HepG2 (cell line): ENCODE data around the gene MTHFD1L. TPM values are rescaled to one million over a fixed set of nuclear protein-coding genes. Genes with fewer than 3 reads are reported as not detected.
"Not testable (repeated sequence)": the region's sequence is repeated elsewhere in the genome, so short reads cannot be mapped to it uniquely, and the experiment has no call there.

ENCODE experiments used
- ARID5B ChIP-seq: IDR thresholded peaks from 2 replicates; pipeline ENCODE4 v1.4.0; 2020; ENCODE audit warnings: mild to moderate bottlenecking, missing genetic modification reagents
- CBX5 ChIP-seq: sonication (generic); formaldehyde crosslinking; IDR thresholded peaks from 2 replicates; pipeline ENCODE4 v1.4.0; 2020; ENCODE audit warnings: missing genetic modification reagents, borderline replicate concordance
- CEBPB ChIP-seq: IDR thresholded peaks from 2 replicates; pipeline ENCODE4 v1.6.1; 2011; ENCODE audit warnings: low read depth, low read length, improper control_type of control experiment, borderline replicate concordance
- ELF3 ChIP-seq: IDR thresholded peaks from 2 replicates; pipeline ENCODE4 v1.6.1; 2016; ENCODE audit warnings: missing genetic modification reagents, missing compliant biosample characterization
- EP300 ChIP-seq, 3 experiments: sonication (generic) in 1 of 3; formaldehyde crosslinking in 1 of 3; IDR thresholded peaks; 2 replicates each; pipeline versions ENCODE4 v1.5.1 to v1.6.1; 2011 to 2020; ENCODE audit warnings: low read depth in 2 of 3, low read length in 2 of 3, borderline replicate concordance in 1 of 3, improper control_type of control experiment in 1 of 3, mild to moderate bottlenecking in 1 of 3, missing genetic modification reagents in 1 of 3, moderate library complexity in 1 of 3
- ETV5 ChIP-seq: IDR thresholded peaks from 2 replicates; pipeline ENCODE4 v1.6.1; 2018; ENCODE audit warnings: missing biosample characterization, missing genetic modification reagents, inconsistent platforms, borderline replicate concordance
- HMG20A ChIP-seq: IDR thresholded peaks from 2 replicates; pipeline ENCODE4 v1.6.1; 2016; ENCODE audit warnings: borderline replicate concordance
- IRF2 ChIP-seq: IDR thresholded peaks from 2 replicates; pipeline ENCODE4 v1.6.1; 2018; ENCODE audit warnings: missing genetic modification reagents, missing compliant biosample characterization
- NR2F1 ChIP-seq, 2 experiments: fragments of 450-650 bp in 1 of 2; formaldehyde crosslinking in 1 of 2; IDR thresholded peaks; 2 replicates each; pipeline versions ENCODE4 v1.5.0 to v1.6.1; 2016 to 2020; ENCODE audit warnings: mild to moderate bottlenecking in 1 of 2, missing compliant biosample characterization in 1 of 2, missing genetic modification reagents in 1 of 2, moderate library complexity in 1 of 2
- POGZ ChIP-seq: sonication (generic); formaldehyde crosslinking; IDR thresholded peaks from 2 replicates; pipeline ENCODE4 v1.4.0; 2020; ENCODE audit warnings: mild to moderate bottlenecking, missing genetic modification reagents
- SAP130 ChIP-seq: IDR thresholded peaks from 2 replicates; pipeline ENCODE4 v1.6.1; 2016; ENCODE audit warnings: low read depth
- SKI ChIP-seq: fragments of 450-650 bp; IDR thresholded peaks from one replicate; pipeline ENCODE4 v1.6.1; 2018; ENCODE audit warnings: mild to moderate bottlenecking; ENCODE audit not compliant: partially characterized antibody
- TEAD3 ChIP-seq: optimal IDR thresholded peaks from 2 replicates; pipeline ENCODE3; 2016; ENCODE audit warnings: borderline replicate concordance
- YEATS2 ChIP-seq: sonication (generic); formaldehyde crosslinking; IDR thresholded peaks from 2 replicates; pipeline ENCODE4 v1.4.0; 2020; ENCODE audit warnings: missing genetic modification reagents, borderline replicate concordance
- ZBTB40 ChIP-seq, 2 experiments: fragments of 450-650 bp in 1 of 2; sonication (generic) in 1 of 2; formaldehyde crosslinking in 1 of 2; IDR thresholded peaks; 2 replicates each; pipeline versions ENCODE4 v1.6.1 to v1.8.0; 2016 to 2022; ENCODE audit warnings: antibody characterized with exemption in 1 of 2, mild to moderate bottlenecking in 1 of 2, missing genetic modification reagents in 1 of 2
- polyA plus RNA-seq, 8 experiments: library from polyadenylated mRNA; depleted of rRNA in 3 of 8; stranded (reverse) in 7 of 8; unstranded in 1 of 8; fragments of >200 nt; fragmentation: Illumina TruSeq in 4 of 8; extraction: Trizol in 4 of 8; gene quantifications; 2 replicates each; pipeline versions ENCODE4 v1.2.1 to v1.2.3, GENCODE V29; 2011 to 2016; ENCODE audit warnings: low read depth in 4 of 8, missing spikeins in 1 of 8, mixed read lengths in 1 of 8; ENCODE audit not compliant: insufficient read depth in 1 of 8
- total RNA-seq, 5 experiments: library from RNA; depleted of rRNA; stranded (reverse); fragments of >200 nt; fragmentation: Illumina TruSeq; extraction: Trizol; gene quantifications; 2 replicates each; pipeline ENCODE4 v1.2.3, GENCODE V29; 2016; ENCODE audit warnings: low read depth in 1 of 5

Gene MTHFD1L
- total and polyA plus RNA-seq, 2 of the 13 experiments (the other 11 are each of a cell fraction or from before 2014, with no cell fraction given) = 24.0 to 39.6 TPM

GRCh38 chr6:151040888-151041521, 175.5 kb downstream of the MTHFD1L start (continued):
- not testable (repeated sequence) for TF ChIP-seq ZBTB40 (IDR thresholded peaks at IDR 0.05)
- 0 out of 2 replicates have a peak, but pooled peaks have one; percentile 35 for TF ChIP-seq ZBTB40 (CRISPR knock-in tag; IDR thresholded peaks at IDR 0.05)
- TF ChIP-seq POGZ = peak; percentile 64
- TF ChIP-seq EP300 (IDR thresholded peaks at IDR 0.05; ENCODE audit: low read depth in 2 of 2, low read length in 2 of 2) = peak in 1 of 2 experiments; percentile 34; a peak in 1 of 4 replicates
- TF ChIP-seq EP300 (CRISPR knock-in tag; IDR thresholded peaks at IDR 0.05; ENCODE audit: borderline replicate concordance) = peak; percentile 47; the same call in 1 of the 2 replicates
- peak; percentile 78 for TF ChIP-seq SAP130
- peak; percentile 69; the same call in 1 of the 2 replicates for TF ChIP-seq ARID5B (CRISPR knock-in tag)
- TF ChIP-seq CBX5 (CRISPR knock-in tag) = 0 out of 2 replicates have a peak, but pooled peaks have one; percentile 17
- peak; percentile 83; the same call in 1 of the 2 replicates for TF ChIP-seq HMG20A (CRISPR knock-in tag)
- peak; percentile 87 for TF ChIP-seq ELF3 (CRISPR knock-in tag)
- TF ChIP-seq SKI = peak; percentile 85
- TF ChIP-seq YEATS2 (CRISPR knock-in tag) = peak; percentile 26; the same call in 1 of the 2 replicates
- peak; percentile 81; the same call in 1 of the 2 replicates for TF ChIP-seq ETV5 (CRISPR knock-in tag)
- peak; percentile 59; the same call in 1 of the 2 replicates for TF ChIP-seq IRF2 (CRISPR knock-in tag)
- TF ChIP-seq TEAD3 (CRISPR knock-in tag) = peak; percentile 56
- peak; percentile 11 to 68; a peak in 2 of 4 replicates for TF ChIP-seq NR2F1 (CRISPR knock-in tag; IDR thresholded peaks at IDR 0.05)
- TF ChIP-seq CEBPB = peak; percentile 73; the same call in 1 of the 2 replicates
